ENCODE measurements around the gene UBR4. TPM values are rescaled to one million over a fixed set of nuclear protein-coding genes. Genes with fewer than 3 reads are reported as not detected.
"Not testable (repeated sequence)": the region's sequence is repeated elsewhere in the genome, so short reads cannot be mapped to it uniquely, and the experiment has no call there.

The UBR4 gene
- 38.6 and 40.6 TPM in 2 replicates for polyA plus RNA-seq (2014; cell fraction: cytosol; rRNA removed)
- polyA plus RNA-seq (2014; cell fraction: nucleus; rRNA removed): 87.7 and 145 TPM in 2 replicates

DNA sequence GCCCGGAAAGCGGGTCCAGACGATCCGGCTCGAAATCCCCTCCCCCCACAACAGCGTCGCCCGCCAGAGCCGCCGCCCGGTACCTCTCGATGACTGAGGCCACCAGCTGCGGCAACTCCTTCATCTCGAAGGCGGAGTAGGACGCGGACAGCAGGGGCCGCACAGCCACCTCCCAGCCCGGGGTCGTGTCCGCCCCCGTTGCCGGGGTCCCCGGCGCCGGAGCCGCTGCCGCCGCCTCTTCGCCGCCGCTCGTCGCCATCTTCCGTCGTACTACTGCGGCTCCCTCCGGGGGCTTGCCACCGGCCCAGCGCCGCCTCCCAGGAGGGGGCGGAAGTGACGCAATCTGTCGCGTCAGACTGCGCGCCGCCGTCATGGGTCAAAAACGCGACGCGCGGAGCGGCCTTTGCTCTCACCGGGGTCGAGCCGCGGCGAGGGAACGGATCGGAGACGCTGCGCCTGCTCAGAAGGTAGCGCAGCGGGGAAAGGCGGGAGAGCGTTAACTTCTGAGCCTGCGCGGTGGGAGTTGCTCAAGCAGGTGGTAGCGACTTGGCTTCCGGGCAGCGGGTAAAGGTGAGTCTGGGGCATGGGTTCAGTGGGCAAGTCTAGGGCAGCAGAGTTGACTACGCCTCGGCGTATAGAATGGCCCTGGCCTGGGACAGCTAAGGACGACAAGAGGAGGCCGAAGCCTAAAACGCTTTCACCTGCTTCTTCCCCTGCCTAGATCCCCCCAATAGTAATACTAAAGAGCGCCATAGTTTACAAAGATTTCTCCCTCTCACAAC, at the start of gene UBR4:
TSS of gene UBR4 (minus strand) at position 277 of the 782 bp plus-strand sequence. CDS start at position 259, 18 bp downstream.
- peak; percentile 93 for DNase-seq (ENCODE audit: low spot score)

DNA sequence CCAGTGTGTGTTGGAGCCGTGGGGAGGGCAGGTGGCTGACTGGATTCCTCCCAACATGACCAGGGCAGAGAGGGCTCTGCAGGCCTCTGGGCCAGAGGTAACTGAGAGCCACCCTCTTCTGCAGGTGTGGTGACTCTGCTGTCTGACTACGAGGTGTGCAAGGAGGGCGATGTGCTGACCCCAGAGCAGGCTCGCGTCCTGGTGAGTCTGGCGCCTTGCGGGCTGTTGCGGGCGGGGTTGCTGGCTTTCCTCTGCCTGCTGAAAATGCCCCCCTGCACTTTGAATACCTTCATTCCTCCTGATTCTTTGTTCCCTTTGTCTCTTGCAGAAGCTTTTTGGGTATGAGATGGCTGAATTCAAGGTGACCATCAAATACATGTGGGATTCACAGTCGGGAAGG, 48.3 kb upstream of the UBR4 start:
- DNase-seq (ENCODE audit: low spot score): no peak

DNA sequence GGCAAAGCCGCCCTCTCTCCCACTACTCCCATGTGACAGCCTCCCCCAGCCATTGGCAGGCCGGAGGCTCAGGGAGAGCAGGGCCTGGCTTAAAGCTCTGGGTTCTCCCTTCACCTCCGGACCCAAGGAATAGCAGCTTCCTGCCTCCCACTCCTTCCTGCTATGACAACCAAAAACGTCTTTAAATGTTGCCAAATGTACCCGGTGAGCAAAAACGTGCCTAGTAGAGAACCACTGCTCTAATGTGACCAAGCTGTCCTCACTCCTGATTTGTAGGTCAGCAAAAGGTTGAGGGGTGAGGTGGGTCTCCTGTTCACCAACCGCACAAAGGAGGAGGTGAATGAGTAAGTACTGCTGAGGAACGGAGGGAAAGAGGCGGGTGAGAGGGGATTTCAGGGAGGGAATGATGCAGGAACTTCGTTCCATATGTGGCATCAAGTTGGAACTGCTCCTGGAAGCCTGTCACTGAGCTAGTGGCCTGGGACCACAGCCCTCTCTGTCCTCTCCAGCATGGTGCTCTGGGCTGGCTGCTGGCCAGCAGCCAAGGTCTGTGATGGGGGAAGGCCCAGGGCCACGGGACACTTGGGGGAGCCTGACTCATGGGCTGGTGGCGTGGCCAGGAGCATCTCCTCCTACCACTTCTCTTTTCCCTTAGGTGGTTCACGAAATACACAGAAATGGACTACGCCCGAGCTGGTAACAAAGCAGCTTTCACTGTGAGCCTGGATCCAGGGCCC, 47.3 kb upstream of the UBR4 start:
- DNase-seq (ENCODE audit: low spot score): no peak

DNA sequence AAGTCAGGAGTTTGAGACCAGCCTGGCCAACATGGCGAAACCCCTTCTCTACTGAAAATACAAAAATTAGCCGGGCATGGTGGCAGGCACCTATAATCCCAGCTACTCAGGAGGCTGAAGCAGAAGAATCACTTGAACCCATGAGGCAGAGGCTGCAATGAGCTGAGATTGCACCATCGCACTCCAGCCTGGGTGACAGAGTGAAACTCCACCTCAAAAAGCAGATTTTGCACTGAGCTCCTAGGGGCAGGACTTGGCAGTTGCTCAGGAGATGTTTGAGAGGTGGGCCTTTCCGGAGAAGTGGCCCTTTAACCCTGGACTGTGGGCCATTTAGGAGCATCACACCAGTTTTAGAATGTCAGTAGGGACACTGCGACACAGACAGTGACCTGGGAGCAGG, 46.2 kb upstream of the UBR4 start:
- not testable (repeated sequence) for DNase-seq (ENCODE audit: low spot score)

DNA sequence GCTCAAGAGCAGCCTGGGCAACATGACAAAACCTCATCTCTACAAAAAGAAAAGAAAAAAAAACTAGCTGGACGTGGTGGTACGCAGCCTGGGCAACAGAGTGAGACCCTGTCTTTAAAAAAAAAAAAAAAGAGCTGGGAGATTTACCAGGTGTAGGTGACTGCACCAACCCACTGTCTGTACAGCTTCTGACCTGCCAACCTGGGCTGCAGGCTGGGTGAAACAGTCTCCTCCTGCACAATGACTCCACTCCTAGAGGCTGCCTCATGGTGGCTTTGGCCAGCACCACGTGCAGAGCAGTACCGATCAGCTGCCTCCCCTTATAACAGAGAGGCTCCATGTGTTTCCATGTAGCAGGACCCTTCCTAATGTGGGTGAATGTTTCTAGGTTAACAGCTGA, 45.2 kb upstream of the UBR4 start:
- no peak for DNase-seq (ENCODE audit: low spot score)

DNA sequence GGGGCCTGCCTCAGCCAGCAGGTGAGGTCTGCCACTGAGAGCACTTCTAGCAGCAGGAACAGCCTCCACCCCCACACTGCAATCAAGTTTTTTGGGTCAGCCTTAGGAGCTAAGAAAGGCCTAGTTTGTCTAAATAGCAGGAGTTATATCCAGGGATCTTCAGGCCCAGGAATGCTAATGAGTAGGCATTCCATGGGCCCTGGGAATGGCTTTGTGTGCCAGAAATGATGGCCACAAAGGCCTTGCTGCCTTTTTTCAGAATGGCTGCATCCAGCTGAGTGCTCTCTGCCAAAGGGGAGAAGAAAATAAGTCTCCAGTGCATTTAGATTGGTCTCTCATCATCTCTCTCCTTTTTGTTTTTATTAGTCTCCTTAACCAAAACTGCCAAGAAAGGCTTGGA, 44.4 kb upstream of the UBR4 start:
- no peak for DNase-seq (ENCODE audit: low spot score)

DNA sequence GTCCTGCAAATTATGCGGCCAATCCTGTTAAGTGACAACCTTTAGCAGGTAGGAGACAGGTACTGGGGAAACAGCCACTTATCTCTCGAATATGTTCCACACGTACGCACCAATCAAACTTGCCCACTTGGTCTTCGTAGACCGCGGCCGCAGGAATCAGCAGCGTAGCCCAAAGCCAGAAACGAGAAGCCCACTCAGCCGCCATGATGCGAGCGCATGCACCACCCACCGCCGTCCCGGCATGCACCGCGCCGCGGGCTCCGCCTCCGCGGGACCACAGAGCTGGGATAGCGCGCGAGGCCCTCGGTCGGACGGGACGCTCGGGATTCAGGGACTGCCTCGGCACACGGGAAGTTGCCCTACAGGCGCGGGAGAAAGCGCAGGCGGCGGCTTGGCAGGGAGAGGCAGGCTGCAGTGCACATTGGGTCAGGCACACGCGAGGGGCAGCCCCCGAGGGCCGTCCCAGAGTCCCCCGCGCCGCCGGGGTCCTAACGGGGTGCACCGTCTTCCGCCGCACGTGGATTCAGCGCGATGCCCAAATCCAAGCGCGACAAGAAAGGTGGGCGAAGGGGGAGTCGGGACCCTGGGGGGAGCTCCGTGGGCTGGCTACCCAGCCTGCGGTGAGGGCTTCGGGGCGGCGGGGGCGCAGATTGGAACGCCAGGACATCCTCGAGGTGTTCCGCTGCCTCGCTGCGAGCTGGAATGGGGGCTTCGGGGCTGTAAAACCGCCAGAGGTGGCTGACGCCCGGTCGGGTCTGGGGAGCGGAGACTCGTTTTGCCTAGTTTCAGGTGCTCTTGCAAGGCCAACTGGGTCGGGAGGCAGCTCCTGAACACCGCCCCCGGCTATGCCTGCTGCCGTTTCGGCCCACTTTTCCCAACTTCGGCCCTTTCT, 41.5 kb upstream of the UBR4 start, which contains the start of the genes EMC1 and MRTO4:
TSS of gene EMC1 (minus strand) at position 220 of the 892 bp plus-strand sequence. CDS start at position 205, 15 bp downstream.
TSS of gene MRTO4 (plus strand) at position 501 of the 892 bp plus-strand sequence. CDS start at position 532, 31 bp downstream.
- peak; percentile 81 for DNase-seq (ENCODE audit: low spot score)

DNA sequence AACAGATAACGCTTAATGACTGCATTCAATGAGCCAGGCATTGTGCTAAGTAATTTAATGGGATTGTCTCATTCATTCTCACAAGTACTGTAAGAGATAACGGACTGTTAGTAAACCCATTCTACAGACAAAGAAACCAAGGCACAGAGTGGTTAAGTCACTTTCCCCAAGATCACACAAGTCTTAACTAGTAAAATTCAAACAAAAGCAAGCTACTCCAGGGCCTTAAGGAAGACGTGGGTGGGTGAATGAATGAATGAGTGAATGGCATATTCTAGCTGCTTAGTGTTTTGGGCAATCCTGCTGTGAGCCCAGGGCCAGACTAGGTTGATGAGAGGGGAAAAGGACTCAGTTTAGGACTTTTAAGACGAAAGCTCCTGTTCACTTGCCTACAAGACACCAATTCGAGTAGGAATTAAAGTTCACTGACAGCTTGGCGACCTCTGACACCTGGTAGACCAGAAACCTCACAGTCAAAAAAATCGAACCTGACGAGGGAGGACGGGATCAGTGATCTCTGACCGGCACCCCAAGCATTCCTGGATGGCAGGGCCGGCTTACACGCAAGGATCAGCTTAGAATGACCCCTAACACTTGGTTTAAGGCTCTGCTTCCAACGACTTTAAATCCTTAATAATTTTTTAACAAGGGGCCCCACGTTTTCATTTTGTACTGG, 40.7 kb upstream of the UBR4 start:
- no peak for DNase-seq (ENCODE audit: low spot score)

DNA sequence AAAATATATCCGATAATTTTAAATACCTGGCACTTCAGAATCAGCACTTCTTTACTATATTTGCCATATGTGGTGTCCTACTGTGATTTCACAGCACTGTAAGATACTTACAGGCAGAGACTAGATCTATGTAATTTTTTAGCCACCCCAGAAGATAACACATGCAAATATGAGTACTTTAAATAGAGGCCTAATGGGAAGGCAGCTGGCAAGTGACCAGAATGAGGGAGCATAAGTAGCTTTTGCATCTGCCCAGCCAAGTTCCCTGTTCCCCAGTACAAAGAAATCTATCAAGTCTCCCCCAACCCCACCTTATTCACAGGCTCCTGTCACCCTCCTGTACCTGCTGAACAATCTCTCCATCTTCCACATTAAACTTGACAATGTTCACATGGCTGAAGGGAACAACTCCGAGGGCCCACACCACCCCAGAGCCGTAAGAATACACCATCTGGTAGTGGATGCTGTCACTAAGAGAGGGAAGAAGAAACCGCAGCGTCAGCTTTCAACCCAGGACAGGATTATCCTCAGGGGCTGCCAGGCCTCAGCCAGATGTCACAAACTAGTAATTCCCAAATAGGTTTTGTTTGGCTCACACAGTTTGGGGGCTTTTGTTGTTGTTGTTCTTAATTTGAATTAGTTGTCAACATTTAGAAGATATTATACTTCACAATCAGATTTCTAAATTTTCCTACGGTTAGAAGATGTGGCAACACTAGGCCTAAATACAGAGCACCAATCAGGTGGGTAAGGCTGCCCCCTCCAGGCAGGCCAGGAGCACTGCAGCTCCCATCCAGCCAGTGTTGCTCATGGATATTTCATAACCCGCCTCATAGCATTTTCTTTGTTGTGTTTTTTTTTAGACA, 30.8 kb upstream of the UBR4 start:
- DNase-seq (ENCODE audit: low spot score): no peak

DNA sequence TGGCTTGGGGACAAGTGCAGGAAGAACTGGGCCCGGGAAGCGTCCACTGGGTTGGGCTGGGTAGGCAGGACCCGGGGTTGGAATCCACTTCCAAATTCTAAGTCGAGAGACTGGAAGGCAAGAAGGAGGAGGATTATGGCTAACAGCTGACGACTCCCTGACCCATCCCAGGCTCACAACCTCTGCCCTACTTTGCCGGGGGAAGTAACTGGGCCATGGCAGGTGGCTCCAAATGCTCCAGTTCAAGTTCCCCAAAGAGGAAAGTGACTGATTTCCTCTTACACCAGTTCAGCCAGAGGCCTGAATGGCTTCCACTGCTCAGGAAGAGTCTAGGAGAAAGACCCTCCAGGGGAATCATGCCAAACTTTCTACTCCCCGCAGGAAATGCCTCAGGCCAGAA, 29.8 kb upstream of the UBR4 start:
- DNase-seq (ENCODE audit: low spot score): no peak

DNA sequence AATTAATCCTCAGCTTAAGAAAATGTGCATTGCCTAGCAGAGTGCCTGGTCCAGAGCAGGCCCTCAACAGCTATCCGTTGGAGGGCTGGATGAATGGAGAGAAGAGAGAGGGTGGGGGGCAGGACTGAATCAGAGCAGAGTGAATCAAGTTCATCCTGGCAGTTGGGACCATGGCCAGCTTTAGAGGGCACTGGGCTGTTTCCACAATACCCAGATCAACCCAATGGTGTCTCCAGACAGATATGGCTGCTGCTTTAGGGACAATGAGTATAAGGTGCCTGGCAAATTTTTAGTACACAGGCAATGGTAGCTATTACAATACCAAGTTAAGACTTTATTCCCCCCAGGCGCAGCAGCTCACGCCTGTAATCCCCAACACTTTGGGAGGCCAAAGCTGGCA, 24.2 kb upstream of the UBR4 start:
- no peak for DNase-seq (ENCODE audit: low spot score)

DNA sequence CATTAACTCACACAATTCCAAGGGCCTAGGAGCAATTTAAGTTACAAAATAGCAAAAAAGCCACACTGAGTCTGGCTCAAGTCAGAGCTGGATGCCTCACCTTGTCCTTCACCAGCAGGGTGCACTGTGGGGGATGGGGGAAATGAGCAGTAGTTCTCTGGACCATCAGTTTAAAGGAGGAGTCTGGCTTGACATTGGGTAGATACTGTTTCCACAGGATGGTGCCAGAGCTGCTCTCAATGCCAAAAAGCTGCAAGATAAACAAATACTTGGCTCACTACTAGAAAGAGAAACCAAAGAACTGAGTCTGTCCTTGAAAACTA, 22.4 kb upstream of the UBR4 start:
- DNase-seq (ENCODE audit: low spot score): no peak

DNA sequence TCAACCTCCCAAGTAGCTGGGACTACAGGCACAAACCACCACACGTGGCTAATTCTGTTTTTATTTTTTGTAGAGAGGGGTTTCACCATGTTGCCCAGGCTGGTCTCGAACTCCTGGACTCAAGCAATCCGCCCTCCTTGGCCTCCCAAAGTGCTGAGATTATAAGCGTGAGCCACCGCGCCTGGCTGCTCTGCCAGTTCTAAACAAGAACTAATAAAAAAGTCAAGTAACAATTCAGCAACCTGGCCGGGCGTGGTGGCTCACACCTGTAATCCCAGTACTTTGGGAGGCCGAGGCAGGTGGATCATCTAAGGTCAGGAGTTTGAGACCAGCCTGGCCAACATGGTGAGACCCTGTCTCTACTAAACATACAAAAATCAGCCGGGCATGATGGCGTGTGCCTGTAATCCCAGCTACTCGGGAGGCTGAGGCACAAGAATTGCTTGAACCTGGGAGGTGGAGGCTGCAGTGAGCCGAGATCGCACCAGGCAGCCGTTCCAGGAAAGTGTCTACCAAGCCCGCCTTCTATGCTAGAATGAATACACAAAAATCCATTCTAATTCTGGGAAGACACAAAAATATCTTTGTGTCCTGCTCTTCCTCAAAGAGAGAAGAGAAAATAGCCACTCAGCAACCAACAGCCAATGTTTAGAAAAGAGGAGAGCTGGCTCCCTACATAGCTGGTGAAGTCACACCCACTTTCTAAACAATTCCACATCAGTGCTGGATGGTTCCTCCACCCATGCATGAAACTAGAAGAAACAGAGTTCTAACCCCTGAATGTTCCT, 21.9 kb upstream of the UBR4 start:
- not testable (repeated sequence) for DNase-seq (ENCODE audit: low spot score)

DNA sequence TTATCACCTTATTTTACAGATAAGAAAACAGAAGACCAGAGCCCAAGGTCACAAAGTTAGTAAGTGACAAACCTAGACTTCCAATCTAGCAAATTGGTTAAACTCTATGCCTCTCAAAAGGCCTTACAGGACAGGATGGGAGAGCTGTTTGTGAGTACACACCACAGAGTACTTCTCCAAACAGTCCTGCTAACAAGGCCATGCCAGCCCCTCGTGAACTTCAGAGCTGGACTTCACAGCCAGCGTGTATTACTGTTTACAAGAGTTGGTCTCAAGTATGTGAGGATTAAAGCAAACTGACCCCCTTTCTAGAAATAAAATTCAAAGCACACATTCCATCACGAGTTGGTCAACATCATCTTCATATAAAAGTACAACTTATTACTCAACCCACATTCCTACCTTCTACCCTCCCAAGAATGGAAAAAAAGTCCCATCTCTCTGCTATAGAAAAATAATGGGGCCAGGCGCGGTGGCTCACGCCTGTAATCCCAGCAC, 19.8 kb upstream of the UBR4 start:
- DNase-seq (ENCODE audit: low spot score): no peak

DNA sequence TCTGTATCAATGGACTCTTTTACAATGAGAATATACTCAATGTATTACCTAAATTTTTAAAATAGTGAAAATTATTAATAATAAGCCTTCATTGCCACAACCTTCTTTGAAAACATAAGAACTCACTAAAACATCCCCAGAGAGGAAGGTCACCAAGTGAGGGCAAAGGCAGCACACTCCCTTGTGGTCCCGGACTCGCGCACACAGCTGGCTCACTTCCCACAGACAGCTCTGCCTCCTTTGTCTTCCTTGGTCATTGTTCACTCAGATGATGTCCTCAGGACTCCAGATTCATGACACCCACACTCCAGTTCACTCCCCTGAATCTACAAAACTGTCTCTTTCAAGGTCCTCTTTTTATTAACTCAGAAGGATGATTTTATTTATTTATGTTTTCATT, 19.2 kb upstream of the UBR4 start:
- DNase-seq (ENCODE audit: low spot score): no peak

DNA sequence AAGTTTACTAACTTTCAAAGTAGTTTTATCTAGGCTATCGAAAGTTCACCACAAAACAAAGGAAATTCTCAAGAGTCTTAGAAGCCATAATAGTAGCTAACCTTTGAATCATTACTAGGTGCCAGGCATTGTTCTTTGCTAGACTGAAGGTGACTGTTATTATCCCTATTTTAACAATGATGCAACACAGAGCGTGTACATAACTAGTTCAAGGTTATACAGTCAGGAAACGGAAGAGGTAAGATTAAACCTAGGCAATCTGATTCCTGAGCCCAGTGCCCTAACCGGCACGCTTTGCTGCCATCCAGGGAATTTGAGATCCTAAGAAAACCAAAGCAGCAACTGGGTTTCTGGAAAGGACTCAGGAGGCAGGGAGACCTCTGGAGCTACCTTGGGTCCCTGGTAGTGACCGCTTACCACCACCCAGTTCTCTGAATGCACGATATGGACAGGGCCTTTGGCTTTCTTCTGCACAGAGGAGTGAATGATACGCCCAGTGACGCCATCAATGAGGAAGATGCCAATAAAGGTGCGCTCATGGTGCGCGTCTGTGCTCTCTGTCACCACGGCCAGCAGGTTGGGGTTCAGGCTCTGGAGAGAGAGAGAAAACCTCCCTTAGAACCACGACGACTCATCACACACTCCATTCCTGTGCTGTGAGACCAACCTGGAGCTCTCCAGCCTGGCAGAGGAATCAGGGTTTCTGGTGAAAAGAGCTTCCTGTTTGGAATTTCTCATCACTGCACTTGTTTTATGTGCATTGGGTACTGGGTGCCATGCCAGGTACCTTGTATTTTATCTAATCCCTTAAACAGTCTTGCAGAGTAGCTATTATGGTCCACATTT, 13.1 kb upstream of the UBR4 start:
- DNase-seq (ENCODE audit: low spot score): no peak

DNA sequence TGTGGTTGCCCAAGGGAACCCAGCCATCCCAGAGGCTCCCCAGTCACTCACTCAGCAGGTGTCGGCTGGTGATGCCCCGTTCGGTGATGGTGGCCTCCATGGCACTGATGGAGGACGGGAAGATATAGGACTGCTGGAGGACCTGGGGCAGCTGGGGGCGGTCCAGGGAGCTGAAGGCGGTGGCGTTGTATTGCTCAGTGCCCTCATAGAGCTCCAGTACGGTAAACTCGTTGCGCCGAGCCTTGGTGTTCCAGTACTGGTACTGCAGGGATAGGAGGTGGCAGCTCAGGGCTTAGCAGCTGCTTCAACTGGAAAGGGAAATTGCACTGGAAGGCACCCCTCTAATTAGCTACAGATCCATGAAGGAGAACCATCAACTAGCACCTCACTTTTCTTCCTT, 12.5 kb upstream of the UBR4 start:
- no peak for DNase-seq (ENCODE audit: low spot score)

DNA sequence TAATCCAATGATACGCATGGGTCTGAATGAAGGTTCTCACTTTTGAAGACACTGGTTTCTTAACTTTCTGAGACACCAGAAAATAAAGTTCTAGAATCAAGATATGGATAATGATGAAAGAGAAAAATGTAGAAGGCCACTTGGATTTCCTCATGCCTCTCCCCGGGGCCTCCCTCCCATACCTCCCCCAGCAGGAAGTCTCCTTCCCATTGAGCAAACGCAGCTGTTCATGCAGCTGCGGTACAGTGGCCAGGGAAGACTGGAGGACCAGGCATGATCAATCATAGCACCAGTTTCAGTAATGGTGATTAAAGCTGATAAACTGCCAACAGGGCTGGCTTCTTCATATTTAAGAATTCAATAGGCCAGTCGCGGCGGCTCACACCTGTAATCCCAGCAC, 10.9 kb upstream of the UBR4 start:
- DNase-seq (ENCODE audit: low spot score): no peak
